HG03354 (cell line): ENCODE data around the gene LHB.
"Not testable (repeated sequence)": the region's sequence is repeated elsewhere in the genome, so short reads cannot be mapped to it uniquely, and the experiment has no call there.

Source experiments
- ATAC-seq: cut with Tn5 transposase; IDR thresholded peaks from one replicate; pipeline ENCODE4 v1.9.1; 2021; ENCODE audit warnings: mild to moderate bottlenecking; ENCODE audit not compliant: unreplicated experiment, poor library complexity, severe bottlenecking

LHB gene

DNA sequence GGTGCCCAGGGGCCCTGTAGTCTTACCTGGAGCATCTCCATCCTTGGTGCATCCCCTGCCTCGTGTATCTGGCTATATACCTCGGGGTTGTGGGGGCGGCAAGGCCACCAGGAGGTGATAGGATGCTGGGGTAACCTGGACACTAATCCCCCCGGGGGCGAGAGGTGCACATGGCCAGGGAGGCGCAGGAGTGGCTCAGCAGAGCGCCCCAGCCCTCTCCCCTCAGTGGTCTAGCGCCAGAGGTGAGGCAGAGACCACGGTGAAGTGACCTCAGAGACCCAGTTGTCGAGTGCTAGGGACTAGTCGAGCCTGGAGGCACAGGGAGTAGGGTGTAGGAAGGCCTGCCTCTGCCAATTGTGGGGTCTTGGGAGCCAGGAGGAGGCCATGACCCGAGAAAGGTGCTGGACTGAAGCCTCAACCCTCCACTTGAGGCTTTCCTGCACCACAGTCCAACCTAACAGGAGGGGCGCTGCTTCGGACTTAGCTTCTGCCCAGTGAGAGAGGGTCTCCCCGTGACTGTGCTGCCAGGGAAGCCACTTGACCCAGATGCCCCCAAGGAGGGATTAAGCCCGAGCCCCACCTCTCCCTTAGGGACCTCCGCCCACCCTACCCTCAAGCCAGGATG lies at the start of gene LHB:
Gene LHB, minus strand, starts transcription at position 51 of the 625 bp plus-strand sequence. Its CDS starts 10 bp downstream, at position 41.
- no peak for ATAC-seq

DNA sequence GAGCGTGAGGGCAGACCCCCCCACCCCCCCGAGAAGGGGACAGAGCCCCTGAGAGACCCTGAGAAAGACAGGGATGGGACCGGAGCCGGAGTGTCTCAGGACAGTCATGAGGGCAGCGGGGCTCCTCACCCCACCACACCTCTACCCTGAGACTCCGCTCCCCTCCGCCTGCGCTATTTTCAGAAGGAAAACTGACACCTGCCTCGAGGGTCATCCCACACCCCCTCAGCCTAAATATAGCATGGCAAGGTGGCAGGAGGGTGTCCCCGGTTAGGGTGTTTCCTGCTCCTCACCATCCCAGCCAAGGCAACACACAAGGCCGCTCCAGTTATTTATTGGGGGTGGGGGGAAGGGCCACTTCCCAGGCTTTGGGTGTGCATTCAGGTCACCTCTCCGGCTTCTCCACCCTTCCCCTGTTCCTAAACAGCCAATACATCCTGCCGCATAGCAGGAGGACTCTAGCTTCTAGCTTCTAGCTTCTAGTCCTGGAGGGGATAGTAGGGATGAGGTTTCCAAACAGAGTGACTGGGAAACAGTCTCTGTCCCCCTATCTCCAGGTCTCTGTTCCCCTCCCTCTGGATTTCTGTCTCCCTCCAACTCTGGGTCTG lies 49.1 kb upstream of the LHB start:
- ATAC-seq = no peak

DNA sequence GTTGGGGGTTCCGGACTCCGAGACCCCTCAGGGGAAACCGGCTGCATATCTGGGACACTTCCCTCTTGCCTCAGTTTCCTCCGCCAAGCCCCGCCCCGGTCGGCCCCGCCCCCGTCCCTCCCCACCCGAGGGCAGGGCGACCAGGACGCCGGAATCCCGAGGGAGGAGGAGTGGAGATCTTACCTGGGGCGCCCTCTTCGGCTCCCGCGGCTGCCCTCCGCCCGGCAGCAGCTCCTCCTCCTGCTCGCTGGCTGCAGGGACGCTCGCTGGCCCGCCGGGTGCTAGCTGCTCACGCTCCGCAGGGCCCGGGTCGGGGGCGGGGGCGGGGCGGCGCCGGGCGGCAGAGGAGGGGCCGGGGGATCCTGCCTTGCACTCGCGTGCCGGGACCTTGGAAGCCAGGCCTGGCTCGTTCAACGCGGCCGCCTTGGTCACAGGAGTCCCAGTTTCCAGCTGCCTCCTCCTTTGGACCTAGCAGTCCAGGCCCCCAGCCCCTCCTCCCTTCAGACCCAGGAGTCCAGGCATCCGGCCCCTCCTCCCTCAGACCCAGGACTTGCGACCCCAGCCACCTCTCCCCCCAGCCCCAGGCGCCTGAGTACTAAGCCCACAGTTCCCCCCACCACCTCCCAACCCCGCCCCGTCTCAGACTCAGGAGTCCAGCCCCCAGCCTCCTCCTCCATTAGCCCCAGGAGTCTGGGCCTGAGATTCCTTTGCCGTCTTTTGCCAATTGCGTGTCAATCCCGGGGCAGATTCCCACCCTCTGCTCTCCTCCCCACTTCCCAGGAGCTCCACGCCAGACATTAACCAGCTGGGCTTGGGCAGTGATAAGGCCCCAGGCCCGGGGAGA lies 48.1 kb upstream of the LHB start, which contains the start of gene NTF4:
Gene NTF4, minus strand, starts transcription at position 51 of the 844 bp plus-strand sequence. CDS start 2,821 bp downstream, outside the sequence.
- no peak for ATAC-seq

DNA sequence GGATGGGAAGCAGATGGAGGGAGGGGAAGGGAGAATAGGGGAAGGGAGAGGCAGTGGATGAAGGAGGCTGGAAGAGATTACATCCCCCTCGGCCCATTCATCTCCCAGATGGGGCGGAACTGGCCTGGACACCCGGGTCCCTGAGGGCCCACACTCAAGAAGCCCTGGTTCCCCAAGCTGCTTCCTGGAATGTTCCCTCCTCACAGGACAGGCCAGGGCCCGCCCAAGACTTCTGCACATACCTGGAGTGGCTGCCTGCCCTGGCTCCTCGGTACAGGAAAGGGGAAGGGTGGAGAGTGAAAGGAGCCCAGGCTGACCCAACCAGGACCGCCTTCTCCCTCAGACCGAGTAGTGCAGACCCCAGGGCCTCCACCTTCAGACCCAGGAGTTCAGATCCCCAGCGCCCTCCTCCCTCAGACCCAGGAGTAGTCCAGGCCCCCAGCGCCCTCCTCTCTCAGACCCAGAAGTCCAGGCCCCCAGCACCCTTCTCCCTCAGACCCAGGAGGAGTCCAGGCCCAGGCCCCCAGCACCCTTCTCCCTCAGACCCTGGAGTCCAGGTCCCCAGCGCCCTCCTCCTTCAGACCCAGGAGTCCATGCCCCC lies 47.2 kb upstream of the LHB start:
- no peak for ATAC-seq

DNA sequence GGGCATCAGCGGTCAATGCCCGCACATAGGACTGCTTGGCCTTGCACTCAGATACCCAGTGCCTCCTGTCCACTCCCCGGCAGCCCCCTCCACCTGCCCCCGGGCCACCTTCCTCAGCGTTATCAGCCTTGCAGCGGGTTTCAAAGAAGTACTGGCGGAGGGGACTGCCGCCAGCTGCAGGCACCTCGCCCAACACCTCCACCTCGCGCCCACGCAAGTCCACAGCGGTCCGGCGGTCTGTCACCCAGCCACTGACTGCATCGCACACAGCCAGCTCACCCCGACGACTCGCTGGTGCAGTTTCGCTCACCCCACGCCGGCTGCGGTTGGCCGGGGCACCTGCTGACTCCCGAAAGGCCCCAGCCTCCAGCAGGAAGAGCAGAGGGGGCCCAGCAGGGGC lies 44.6 kb upstream of the LHB start:
- ATAC-seq = no peak

DNA sequence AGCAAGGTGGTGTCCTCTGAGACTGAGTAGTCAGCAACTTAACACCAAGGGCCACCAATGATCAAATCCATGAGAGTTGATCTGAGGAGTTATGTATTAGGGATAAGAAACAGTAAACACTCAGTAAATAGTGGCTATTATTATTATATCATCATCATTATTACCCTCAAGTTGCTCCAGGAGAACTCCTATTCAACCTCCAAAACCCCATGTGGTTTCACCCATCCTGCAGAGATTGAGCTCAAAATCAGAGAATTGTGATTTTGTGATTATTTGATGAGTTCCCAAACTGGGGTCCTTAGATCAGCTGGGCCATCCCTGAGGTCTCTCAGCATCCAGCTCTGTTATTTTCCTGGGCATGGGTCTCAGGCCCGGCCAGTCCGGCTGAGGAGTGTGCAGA lies 44.1 kb upstream of the LHB start:
- ATAC-seq = no peak

DNA sequence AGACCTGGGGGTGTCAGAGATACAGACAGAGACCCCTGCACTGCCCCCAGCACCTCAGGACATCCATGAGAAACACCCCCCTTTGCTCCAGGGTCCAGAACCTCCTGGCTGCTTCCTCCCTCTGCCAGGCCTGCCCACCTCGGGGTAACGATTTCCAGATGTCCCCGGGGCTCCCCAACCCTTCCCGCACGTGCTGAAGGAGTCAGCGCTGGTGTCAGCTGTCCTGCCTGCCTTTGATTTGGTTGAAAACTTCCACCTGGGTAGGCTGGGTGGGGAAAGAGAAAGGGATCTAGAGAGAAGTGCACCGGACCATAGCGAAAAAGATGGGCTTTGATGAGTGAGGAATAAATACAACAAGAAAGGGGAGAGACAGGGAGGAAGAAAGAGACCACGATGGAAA lies 42.2 kb upstream of the LHB start:
- ATAC-seq = no peak

DNA sequence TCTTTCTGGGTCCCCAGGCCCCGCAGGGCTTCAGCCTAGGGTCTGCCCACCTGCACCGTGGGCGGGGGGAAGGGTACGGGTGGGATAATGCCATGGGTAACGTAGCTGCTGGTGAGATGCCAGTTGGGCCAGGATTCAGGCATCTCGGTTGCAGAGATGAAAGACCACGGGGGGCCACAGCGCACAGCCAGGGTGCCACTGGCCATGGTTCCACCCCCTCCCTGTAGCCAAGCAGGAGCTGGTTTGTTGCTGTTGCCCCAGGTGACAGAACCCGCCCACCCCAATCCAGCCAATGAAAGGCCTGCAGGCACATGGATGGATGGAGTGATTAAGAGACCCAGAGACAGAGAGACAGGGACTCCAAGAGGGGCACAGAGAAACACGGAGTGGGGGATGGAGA lies 41.7 kb upstream of the LHB start:
- no peak for ATAC-seq

DNA sequence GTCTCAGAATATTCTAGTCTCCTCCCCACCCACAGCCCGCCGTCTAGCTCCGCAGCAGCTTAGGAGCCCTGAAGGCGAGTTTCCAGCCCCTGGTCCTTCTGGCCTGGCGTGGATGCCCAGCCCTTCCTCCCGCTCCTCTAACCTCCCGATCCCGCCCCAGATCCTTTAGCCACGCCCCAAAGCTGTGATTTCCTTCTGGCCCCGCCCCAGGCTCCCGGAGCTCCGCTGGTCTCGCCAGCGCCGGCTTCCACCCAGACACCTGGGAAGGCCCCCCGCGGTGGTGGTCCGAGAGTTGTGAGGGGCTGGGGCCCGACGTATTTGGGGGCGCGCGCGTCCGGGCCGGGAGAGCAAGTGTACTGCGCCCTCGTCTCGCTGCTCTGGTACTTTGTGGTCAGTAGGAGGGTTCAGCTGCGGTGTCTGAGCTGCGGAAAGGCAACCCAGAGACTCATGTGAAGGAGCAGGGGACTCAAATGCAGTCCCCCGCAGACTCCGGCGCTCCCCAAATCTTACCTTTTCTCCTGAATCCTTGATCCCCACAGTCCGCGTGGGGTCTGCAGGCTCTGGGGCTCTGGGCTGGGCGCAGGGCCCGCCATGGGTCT lies 40.8 kb upstream of the LHB start, which contains the start of gene CGB7:
Gene CGB7, minus strand, starts transcription at position 114 of the 599 bp plus-strand sequence. CDS start 2,374 bp downstream, outside the sequence.
- ATAC-seq = no peak

DNA sequence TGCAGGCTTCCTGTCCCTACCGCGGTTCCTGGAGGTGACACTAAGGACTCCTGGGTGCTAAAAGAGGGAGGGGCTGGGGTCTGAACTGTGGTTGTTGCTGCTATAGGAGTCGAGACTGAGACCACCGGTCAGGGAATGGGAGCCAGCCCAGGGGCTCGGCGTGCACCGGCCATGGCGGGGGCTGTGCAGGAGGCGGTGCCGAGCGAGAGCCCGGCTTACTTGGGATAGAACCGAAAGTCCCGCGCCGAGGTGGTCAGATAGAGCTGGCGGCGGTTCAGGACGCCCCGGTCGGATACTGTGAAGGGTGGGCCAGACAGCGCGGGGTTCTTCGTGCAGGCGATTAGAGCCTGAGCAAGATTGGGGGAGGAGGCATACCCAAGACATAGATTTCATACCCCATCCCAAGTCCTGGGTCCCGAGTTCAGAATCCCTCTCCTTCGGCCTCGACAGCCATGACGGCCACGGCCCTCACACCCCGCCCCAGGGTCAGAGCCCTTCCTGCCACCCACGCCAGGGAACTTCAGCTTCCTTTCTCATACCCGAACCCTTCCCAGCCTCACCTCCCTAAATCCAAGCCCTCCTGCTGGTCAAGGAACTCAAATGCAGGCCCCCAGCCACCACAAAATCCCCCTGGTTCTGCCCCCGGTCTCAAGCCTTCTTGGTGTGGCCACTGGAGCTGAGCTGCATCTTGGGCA lies 40.2 kb upstream of the LHB start:
- ATAC-seq = not testable (repeated sequence)

DNA sequence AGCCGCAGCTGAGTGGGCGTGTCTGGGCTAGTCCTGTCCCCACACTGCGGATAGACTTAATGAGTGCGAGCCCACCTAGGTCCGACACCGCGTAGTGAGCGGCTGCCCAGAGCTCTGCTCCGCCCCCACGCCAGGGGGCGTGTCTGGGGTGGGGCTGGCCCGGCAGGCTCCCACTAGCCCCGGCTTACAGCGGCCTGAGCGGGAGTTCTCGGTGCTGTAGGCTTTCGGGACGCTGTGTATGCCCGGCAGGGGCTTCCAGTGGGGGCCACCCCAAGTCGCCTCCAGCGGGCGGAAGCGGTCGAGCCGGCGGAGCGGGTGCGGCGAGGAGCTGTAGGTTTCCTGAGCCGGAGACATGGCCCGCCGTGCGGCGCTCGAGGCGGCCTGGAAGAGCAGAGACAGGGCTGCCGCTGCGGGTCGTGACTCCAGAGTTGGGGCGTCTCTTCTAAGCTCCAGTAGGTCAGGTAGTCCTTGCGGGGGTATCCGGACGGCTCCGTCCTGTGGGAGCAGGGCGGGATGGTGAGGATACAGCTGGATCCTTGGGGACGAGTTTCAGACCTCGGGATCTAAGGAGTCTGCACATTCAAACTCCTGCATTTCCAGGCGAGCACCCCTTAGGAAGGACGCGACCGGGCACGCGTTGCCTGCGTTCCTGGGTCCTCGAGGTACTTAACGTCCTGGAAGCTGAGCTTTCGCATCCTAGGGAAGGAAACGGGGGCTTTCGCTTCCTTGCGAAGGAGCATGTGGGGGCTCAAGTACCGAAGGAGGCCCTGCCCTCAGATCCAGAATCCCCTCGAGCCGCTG lies 39.4 kb upstream of the LHB start:
- ATAC-seq = no peak

DNA sequence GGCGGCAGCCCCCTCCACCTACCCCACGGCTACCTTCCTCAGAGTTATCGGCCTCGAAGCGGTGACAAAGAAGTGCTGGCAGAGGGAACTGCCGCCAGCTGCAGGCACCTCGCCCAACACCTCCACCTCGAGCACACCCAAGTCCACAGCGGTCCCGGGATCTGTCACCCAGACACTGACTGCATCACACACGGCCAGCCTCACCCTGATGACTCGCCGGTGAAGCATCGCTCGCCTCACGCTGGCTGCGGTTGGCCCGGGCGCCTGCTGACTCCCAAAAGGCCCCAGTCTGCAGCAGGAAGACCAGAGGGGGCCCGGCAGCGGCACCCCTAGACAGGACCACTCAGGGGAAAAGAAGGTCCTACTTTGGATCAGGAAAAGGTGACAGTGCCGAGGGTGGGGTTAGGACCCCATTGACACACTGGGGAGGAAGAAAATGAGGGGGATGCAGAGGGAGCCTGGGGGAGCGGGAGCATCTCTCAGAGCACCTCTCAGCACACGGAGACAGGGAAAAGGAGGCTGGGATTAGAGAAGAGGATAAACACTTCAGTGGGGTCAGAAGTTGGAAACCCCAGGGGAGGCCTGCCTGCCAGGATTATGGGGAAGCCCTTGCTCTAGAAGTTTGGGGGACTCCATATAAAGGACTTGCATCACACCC lies 33.6 kb upstream of the LHB start:
- not testable (repeated sequence) for ATAC-seq

DNA sequence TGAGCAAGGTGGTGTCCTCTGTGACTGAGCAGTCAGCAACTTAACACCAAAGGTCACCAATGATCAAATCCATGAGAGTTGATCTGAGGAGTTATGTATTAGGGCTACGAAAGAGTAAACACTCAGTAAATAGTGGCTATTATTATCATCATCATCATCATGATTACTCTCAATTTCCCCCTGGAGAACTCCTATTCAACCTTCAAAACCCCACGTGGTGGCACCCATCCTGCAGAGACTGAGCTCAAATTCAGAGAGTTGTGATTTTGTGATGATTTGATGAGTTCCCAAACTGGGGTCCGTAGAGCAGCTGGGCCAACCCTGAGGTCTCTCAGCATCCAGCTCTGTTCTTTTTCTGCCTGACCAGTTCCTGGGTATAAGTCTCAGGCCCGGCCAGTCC lies 32.9 kb upstream of the LHB start:
- ATAC-seq = not testable (repeated sequence)

DNA sequence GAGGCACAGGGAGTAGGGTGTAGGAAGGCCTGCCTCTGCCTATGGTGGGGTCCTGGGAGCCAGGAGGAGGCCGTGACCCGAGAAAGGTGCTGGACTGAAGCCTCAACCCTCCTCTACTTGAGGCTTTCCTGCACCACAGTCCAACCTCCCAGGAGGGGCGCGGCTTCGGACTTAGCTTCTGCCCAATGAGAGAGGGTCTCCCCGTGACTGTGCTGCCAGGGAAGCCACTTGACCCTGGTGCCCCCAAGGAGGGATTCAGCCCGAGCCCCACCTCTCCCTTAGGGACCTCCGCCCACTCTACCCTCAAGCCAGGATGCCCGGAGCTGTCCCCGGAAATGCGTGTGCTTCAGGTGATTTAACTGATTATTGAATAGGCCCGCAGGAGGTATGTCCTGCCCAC lies 32.1 kb upstream of the LHB start, which contains the start of gene CGB8:
Gene CGB8, minus strand, starts transcription at position 101 of the 400 bp plus-strand sequence. CDS start 372 bp downstream, outside the sequence.
- not testable (repeated sequence) for ATAC-seq

DNA sequence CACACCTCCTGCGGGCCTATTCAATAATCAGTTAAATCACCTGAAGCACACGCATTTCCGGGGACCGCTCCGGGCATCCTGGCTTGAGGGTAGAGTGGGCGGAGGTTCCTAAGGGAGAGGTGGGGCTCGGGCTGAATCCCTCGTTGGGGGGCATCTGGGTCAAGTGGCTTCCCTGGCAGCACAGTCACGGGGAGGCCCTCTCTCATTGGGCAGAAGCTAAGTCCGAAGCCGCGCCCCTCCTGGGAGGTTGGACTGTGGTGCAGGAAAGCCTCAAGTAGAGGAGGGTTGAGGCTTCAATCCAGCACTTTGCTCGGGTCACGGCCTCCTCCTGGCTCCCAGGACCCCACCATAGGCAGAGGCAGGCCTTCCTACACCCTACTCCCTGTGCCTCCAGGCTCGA lies 26.7 kb upstream of the LHB start, which contains the start of gene CGB5:
Gene CGB5, plus strand, starts transcription at position 301 of the 400 bp plus-strand sequence. CDS start 362 bp downstream, outside the sequence.
- ATAC-seq = not testable (repeated sequence)

DNA sequence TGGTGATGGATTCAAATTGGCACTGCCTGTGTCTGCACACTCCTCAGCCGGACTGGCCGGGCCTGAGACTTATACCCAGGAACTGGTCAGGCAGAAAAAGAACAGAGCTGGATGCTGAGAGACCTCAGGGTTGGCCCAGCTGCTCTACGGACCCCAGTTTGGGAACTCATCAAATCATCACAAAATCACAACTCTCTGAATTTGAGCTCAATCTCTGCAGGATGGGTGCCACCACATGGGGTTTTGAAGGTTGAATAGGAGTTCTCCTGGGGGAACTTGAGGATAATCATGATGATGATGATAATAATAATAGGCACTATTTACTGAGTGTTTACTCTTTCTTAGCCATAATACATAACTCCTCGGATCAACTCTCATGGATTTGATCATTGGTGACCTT lies 25.8 kb upstream of the LHB start:
- not testable (repeated sequence) for ATAC-seq

DNA sequence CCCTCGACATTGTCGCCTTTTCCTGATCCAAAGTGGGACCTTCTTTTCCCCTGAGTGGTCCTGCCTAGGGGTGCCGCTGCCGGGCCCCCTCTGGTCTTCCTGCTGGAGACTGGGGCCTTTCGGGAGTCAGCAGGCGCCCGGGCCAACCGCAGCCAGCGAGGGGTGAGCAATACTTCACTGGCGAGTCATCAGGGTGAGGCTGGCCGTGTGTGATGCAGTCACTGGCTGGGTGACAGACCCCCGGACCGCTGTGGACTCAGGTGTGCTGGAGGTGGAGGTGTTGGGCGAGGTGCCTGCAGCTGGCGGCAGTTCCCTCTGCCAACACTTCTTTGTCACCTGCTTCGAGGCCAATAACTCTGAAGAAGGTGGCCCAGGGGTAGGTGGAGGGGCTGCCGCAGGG lies 25.3 kb upstream of the LHB start:
- no peak for ATAC-seq

DNA sequence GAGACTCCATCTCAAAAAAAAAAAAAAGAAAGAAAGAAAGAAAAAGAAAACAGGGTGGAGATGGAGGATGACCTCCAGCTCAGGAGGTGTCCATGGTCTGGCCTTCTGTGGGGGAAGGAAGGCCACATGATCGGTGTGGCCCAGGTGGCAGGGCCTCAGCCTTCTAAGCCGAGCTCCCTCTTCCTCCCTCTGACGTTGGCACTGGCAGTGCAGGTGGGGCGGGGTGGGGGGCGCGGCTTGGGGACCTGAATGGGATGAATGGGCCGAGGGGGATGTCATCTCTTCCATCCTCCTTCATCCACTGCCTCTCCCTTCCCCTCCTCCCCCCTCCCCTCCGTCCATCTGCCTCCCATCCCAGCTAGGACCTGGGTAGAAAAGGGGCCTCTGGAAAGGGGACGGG lies 22.8 kb upstream of the LHB start:
- ATAC-seq = not testable (repeated sequence)
